Stimulated activated naive CD8-positive, alpha-beta T cell treated with anti-CD3 and anti-CD28 coated beads, Interleukin-15, Interleukin-2, amounts not matched to agents 100 U/mL and 50 U/mL, for 24 hours (primary cell): ENCODE results near the gene LTA4H.

Source experiments
- ATAC-seq: fragments of 150-1000 bp; cut with Tn5 transposase; one replicate; pipeline ENCODE4 v1.10.0; 2021
- DNase-seq: peaks from one replicate; pipeline ENCODE4 v3.0.0; 2021

LTA4H gene

GRCh38 chr12:96034621-96035282 lies 635 bp downstream of the LTA4H start:
- DNase-seq: peak; percentile 16
- no peak for ATAC-seq

GRCh38 chr12:96033549-96034389 lies 1.6 kb downstream of the LTA4H start:
- no peak for DNase-seq

DNA sequence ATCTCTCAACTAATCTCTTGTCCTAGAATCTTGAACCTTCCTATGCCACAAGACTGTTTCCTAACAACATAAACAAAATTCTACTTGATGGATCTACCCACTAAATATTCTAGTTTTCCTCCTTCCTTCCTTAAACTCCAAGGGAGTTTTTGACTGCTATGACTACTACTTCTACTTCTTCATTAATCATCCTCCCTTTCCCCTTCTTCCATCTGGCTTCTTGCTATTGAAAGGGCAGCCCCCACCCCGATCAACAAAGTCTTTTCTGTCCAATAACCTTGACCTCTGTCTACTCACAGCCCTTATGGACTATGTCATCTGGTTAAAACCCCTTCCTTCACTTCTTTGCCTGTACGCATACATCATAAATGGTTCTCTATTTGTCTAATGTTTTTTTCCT lies 5.6 kb downstream of the LTA4H start:
- ATAC-seq (no peak), DNase-seq (no peak)

More at GRCh38 chr12:96033549-96034389, 1.6 kb downstream of the LTA4H start:
- no peak for ATAC-seq

GRCh38 chr12:96028538-96028937 lies 6.8 kb downstream of the LTA4H start:
- no peak for ATAC-seq
- DNase-seq: no peak

DNA sequence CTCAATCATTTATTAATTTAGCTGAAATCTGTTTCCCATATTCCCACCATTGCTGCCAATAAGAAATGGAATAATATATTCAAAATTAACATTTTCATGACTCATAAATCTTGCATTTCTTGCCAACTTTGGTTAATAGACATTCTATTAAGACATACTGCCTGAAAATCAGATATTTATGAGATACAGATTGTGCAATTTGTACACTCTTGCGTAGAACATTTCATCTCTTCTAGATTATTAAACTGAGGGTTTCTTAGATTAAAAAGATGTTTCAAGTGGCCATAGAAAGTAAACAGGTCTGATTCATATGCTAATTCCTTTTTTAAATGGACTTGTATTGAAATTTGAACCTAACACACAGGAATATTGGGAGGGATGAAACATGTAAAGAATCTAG lies 9.1 kb downstream of the LTA4H start:
- ATAC-seq (no peak), DNase-seq (no peak)

DNA sequence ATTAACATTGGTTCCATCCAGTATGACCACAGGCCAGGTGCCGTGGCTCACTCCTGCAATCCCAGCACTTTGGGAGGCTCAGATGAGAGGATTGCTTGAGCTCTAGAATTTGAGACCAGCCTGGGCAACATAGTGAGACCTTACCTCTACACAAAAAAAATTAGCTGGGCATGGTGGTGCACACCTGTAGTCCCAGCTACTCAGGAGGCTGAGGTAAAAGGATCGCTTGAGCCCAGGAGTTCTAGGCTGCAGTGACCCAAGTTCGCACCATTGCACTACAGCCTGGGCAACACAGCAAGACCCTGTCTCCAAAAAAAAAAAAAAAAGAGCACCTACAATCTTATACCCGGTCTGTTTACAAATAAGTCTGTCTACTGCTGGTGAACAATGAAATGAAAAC lies 9.9 kb downstream of the LTA4H start:
- ATAC-seq (no peak), DNase-seq (no peak)

DNA sequence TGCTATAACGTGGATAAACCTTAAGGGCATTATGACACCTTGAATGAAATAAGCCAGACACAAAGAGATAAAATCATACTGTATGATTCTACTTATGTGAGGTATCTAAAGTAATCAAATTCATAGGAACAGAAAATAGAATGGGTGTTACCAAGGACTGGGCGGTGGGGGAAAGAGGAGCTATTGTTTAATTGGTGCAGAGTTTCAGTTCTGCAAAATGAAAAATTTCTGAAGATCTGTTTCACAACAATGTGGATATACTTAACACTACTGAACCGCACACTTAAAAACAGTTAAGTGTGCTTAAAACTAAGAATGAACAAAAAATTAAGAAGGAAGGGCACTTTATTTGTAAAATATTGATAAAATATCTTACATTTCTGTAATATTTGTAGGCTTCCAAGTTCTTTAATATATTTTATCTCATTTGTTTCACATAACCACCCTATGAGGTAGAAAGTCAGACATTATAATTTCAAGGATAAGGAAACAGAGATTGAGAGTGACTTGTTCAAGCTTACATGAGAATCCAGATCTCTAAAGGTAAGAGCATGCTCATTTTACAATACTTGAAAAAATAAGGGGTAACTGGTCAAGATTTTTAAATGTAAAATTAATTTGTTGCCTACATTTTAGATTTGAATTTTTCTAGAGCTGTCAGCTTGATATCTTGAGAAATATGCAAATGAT lies 14.9 kb downstream of the LTA4H start:
- ATAC-seq (no peak), DNase-seq (no peak)

DNA sequence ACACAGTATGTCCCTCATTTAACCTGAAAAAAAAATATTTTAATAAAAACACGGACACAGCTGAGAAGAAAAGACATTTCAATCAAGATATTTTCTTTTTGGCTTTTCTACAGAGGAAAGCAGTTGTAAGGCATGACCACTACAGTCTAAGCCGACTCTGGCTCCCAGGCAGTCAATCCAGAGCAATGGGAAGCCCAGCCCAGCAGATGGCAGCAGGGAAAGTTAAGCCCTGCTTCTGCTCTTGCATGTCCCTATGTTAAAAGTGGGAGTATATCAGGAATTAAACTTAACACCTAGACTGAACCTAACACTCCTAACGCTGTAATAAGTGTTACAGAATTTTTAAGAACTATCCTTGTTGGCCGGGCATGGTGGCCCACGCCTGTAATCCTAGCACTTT lies 19.7 kb downstream of the LTA4H start:
- ATAC-seq: no peak
- no peak for DNase-seq

DNA sequence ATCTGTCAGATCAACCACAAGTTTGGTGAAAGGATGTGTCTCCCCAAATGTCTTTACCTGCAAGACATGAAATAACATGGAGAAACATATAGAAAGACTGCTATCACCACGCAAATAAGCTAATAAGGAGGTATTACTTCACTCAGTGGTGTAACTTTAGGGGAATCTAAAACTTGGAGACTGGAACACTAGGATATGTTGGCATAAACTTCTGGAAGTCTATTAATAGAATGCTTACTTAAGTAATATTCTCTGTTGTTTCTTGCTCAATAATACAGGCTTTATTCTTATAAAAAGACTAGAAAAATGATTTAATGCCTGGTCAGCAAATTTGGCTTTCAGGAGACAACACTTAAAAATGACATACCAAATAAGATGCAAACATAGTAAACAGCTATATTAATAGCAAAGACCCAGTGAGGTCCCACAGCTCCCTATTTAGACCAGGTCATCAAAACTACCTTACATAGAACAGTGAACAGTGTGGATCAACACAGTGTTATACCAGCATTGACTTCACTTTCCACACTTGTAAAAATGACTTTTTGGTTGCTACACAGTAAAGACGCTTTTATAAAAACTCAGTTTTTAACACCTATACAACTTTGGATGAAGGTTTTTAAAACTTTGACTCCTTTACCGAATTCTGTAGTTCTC lies 20.3 kb downstream of the LTA4H start:
- no peak for ATAC-seq
- no peak for DNase-seq

DNA sequence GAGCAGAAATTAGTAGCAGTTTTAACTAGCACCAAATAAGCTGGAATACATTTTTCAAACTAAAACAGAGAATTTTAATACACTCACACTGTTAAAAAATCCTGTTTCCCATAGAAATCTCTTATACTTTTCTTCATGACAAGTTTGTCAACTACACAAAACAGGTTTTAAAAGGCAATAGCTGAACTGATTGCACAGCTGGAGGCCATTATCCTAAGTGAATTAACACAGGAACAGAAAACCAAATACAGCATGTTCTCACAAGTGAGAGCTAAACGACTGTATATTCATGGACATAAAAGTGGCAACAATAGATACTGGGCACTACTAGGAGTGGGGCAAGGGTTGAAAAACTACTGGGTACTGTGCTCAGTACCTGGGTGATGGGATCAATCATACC lies 27.7 kb downstream of the LTA4H start:
- DNase-seq (no peak), ATAC-seq (no peak)

DNA sequence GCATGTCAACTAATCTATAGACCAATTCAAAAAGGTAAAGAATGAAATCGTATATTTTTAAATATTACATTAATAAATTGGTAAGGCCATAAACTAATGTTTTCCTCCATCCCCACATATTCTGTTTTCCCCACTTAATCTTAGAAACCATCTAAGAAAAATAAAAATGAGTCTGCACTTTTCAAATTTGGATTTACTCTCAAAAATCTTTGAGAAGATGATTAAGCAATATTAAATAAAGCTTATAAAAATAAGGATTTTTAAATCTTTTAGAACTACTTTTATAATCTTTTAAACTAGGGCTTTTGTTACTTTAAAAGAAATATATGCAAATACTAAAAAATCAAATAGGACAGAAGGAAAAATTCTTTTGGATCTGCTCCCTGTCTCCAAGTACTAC lies 28.7 kb downstream of the LTA4H start:
- ATAC-seq (no peak), DNase-seq (no peak)

DNA sequence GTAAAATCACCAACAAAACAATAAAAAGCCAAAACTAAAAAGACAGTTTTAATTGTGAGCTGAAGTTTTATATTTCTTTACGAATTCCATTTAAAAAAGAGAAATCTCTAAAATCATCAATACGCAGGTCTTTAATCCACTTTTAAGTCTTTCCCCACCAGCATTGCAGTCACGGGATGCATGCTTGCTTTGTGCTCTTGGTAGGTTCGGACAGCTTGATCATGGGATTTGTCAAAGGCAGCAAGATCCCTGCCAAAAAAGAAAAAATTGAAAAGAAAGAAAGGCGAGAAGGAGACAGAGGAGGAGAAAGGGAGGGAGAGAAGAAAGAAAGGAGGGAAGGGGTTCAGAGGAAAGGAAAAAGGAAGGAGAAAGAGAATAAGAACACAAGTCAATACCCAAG lies 34.5 kb downstream of the LTA4H start:
- DNase-seq: no peak

DNA sequence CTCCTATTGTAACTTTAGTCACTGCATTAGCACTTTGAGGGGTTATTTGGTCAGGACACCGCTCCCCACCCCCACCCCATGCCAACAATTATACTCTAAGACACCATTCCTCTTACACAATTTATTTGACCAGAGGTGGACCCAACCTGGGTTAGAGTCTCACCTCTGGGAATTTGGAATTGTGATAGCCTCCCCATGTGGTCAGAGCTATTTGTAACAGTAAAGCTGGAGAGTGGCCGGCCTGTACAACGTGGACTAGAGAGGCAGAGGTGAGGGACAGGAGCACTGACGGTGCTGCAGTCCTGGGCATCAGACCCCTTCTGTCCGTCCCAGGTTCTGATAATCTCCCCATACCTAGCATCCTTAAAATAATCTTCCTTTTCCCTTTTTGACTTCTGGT lies 35.9 kb downstream of the LTA4H start:
- no peak for ATAC-seq
- no peak for DNase-seq

More for the DNA sequence above, 34.5 kb downstream of the LTA4H start:
- ATAC-seq: no peak

- DNase-seq: peak; percentile 18
- peak; percentile 91 for ATAC-seq
Observed at GRCh38 chr12:95998611-95999286, 36.6 kb downstream of the LTA4H start.

- no peak for ATAC-seq
- no peak for DNase-seq
Observed at GRCh38 chr12:95997911-95998510, 37.4 kb downstream of the LTA4H start.

DNA sequence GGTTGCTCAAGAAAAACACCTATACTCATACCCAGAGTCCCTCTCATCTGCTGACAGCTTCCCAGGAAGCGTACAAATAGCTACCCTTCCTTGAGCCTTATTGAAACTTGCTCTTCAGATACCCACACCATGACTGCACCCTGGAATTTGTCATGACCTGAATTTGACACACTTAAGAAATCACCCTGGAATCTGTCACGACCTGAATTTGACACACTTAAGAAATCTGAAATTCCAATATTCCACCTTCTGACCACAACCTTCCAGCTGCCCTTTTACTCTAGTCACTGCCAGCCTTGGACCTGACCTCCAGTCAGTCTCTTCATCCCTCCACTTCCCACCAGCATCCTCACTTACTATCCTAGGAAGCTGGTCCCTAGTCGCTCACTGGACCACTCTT lies 38.1 kb downstream of the LTA4H start:
- no peak for ATAC-seq
- no peak for DNase-seq

DNA sequence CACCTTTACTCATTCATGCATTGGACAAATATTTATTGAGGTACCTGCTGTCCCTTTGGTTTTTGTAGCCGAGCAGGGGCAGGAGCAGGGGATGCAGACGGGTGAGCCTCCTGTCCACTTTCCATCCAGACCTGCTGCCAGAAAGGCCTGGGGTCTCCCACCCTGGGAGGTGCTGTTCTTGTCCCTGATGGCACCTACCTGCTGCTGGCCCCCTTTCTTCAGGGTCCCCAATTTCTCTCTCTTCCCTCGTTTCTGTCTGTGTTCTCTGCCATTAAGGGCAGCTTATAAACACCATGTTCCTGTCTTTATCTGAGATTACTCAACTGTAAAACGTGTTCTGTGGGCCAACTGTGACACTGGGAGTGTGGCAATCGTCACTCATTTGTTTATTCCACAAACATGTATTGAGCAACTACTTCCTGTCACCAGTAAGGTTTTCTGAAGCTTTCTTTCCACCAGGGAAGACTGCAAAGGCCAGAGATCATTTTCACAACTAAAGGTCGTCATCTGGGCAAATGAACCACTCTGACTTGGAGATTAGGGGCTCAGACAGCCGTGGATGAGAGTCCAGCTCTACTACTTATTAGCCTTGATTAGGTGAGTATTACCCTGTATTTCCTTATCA lies 39.2 kb downstream of the LTA4H start, which contains the start of gene HAL:
Gene HAL, minus strand, starts transcription at position 311 of the 625 bp plus-strand sequence. CDS start 434 bp downstream, outside the sequence.
- ATAC-seq: no peak
- DNase-seq: no peak

GRCh38 chr12:95995238-95996031 lies 40.0 kb downstream of the LTA4H start:
- DNase-seq: no peak
- no peak for ATAC-seq

DNA sequence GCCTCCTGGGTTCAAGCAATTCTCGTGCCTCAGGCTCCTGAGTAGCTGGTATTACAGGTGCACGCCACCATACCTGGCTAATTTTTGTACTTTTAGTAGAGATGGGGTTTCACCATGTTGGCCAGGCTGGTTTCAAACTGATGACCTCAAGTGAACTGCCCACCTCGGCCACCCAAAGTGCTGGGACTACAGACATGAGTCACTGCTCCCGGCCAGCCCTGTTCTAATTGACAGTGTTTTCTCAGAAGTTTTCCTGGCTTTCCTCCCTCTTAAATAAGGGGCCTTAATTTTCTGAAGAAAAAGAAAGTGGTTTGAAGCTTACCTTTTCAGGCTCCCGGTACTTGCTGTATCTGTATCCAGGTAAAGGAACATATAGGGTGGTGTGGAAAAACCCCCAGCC lies 40.9 kb downstream of the LTA4H start:
- DNase-seq (no peak), ATAC-seq (no peak)

- DNase-seq: no peak
- no peak for ATAC-seq
Observed at GRCh38 chr12:95993907-95994306, 41.5 kb downstream of the LTA4H start.
